ENCODE measurements around the gene SCAMP2.

Gene SCAMP2

GRCh38 chr15:74863239-74864056, 9.7 kb downstream of the SCAMP2 start:
- no peak for TF ChIP-seq POLR2A (IDR thresholded peaks at IDR 0.05; ENCODE audit: low read depth, low read length)
- no peak for FAIRE-seq
- peak; percentile 35 for DNase-seq (ENCODE audit: insufficient read length, low spot score)

DNA sequence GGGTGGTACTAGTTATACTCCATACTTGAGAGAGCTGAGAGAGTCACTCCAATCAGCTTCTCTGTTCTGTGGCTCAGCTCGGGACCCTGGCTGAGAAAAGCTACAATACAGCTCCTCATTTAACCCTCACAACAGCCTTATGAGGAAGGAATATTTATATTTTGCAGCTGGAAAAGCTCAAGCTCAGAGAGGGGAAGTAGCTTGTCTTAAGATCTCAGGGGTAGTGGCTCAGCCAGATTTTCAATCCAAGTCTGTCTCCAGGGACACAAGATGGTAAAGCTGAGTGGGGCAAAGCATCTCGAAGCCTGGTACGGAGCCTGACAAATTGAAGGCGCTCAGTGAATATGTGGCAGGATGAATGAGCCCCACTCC, 14.8 kb downstream of the SCAMP2 start:
- no peak for TF ChIP-seq POLR2A (IDR thresholded peaks at IDR 0.05; ENCODE audit: low read depth, low read length)
- DNase-seq (ENCODE audit: insufficient read length, low spot score) (no peak), FAIRE-seq (no peak)

GRCh38 chr15:74857671-74858368, 15.3 kb downstream of the SCAMP2 start:
- DNase-seq (ENCODE audit: insufficient read length, low spot score) (no peak), FAIRE-seq (no peak)
- no peak for TF ChIP-seq POLR2A (IDR thresholded peaks at IDR 0.05; ENCODE audit: low read depth, low read length)

DNA sequence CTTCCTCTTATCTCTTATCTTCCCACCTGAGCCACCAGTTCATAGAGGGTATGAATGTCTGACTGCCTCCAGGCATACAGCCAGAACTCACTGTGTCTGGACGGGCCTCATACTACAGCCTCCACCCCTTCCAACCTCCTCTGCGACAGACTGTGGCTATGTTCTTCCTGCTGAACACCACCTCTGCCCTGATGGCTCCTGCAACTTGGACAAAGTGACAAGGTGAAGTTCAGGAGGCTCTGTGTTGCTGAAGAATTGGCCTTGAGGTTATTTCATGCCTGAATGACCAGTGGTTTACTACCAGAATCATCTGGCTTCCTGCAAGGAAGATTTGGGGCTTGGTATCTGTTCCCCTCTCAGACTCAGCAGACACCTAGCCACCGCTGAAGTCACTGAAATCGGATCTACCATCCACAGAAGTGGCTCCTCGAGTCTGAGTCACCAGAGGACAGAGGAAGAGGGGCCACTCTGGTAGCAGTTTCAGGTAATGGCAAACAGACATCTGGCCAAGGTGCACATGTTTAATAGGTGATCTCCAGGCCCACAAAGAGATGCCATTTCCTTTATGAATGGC, 16.0 kb downstream of the SCAMP2 start:
- no peak for TF ChIP-seq POLR2A (IDR thresholded peaks at IDR 0.05; ENCODE audit: low read depth, low read length)

GRCh38 chr15:74856537-74856936, 16.6 kb downstream of the SCAMP2 start:
- FAIRE-seq (no peak), DNase-seq (ENCODE audit: insufficient read length, low spot score) (no peak)
- no peak for TF ChIP-seq POLR2A (IDR thresholded peaks at IDR 0.05; ENCODE audit: low read depth, low read length)

More for the DNA sequence above, 16.0 kb downstream of the SCAMP2 start:
- FAIRE-seq (no peak), DNase-seq (ENCODE audit: insufficient read length, low spot score) (no peak)

DNA sequence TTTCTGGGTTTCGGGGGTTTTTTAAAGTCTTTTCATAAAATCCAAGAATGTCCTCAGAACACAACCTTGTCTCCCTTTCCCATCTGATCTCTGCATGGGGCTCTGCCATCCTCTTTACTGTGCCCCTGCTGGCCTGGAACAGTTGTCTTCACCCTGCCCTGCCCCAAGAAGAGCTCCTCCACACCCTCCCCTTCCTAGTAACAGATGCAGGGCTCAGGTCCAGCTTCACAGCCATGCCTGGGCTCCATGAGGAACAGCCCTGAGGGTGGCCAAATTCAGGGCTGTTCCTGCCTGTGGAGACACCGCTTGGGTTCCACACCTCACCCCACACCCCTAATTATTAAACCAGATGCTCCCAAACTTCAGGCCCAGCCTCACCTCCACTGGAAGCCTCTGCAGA, 17.3 kb downstream of the SCAMP2 start:
- DNase-seq (ENCODE audit: insufficient read length, low spot score) (no peak), FAIRE-seq (no peak)
- TF ChIP-seq POLR2A (IDR thresholded peaks at IDR 0.05; ENCODE audit: low read depth, low read length): no peak

DNA sequence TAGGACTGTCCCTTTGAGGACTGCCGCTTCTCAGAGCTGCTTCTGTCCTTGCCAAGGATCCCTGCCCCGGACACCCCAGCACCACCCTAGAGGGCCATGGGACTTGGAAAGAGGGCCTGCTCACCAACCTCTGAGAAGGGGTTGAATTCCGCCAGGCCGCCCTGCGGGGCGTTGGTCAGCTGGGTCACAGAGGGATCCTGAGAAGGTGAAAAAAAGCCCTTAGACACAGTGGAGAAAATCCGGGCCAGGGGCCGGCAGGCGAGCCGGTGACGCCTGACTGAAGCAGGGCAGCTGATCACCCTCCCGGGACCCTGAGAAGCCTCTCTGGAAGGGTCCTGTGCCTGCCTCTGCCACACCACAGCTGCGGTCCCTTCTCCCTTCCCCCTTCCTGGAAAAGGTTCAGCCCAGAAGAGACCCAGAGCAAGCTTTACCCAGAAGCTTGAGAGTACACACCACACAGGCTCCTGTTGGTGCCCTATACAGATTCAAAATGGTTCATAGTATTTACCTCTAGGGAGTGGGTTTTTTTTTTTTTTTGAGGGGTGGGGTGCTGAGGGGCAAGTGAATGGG, 18.6 kb downstream of the SCAMP2 start:
- FAIRE-seq: no peak
- no peak for DNase-seq (ENCODE audit: insufficient read length, low spot score)
- TF ChIP-seq POLR2A (IDR thresholded peaks at IDR 0.05; ENCODE audit: low read depth, low read length): no peak

- no peak for TF ChIP-seq POLR2A (IDR thresholded peaks at IDR 0.05; ENCODE audit: low read depth, low read length)
- no peak for DNase-seq (ENCODE audit: insufficient read length, low spot score)
- FAIRE-seq: no peak
These were observed 21.2 kb downstream of the SCAMP2 start for GRCh38 chr15:74851960-74852359.

GRCh38 chr15:74850393-74850792, 22.8 kb downstream of the SCAMP2 start:
- DNase-seq (ENCODE audit: insufficient read length, low spot score) (no peak), FAIRE-seq (no peak)
- TF ChIP-seq POLR2A (IDR thresholded peaks at IDR 0.05; ENCODE audit: low read depth, low read length): no peak

DNA sequence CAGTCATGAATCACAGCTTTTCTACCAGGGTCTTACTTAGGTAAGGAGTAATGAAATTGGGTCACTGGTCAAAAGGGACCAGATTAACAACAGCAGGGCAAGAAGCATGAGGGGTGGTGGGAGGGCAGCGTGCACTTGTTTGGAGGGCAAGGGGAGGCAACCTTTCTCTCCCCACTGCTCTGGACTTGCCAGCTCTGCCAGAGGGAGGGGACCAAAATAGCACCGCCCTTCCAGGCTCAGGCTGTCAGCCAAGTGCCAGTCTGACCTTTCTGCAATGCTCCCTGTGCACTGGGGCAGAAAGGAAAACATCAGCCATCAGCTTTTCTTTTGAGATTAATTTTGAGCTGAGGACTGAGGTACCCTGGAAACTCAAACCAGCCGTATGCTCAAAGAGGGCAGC, 25.7 kb downstream of the SCAMP2 start:
- DNase-seq (ENCODE audit: insufficient read length, low spot score) (no peak), FAIRE-seq (no peak)
- TF ChIP-seq POLR2A (IDR thresholded peaks at IDR 0.05; ENCODE audit: low read depth, low read length): no peak

DNA sequence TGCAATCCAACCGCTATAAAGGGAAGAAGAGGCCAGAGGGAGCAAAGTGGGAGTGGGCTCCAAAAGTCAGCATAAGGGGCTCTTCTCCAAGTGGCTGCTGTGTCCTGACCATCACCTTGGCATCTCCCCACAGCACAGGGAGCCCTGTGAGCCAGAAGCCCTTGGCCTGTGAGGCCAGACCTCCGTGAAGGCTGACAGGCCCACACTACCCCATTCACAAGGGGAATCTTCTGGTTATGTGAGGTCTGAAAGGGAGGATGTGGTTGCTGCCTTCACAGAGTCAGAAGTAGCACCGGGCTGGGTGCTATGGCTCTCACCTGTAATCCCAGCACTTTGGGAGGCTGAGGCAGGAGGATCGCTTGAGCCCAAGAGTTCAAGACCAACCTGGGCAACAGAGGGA, 27.6 kb downstream of the SCAMP2 start:
- no peak for FAIRE-seq
- TF ChIP-seq POLR2A (IDR thresholded peaks at IDR 0.05; ENCODE audit: low read depth, low read length): no peak

DNA sequence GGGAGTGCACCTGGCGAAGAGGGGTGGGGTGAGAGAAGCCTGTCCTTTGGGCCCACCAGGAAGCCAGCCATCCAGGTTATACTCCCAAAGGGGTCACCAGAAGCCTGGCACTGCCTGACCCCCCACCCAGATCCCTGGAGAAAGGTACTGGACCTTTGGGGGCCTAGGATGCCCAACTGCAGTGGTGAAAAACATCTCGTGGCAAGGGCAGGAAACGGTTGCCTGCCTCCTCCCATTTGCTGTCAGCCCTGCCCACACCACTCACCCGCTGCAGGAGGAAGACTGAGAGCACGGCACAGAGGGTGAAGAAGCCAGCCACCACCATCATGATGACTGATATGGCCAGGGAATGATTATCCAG, 28.0 kb downstream of the SCAMP2 start:
- DNase-seq (ENCODE audit: insufficient read length, low spot score) (no peak), FAIRE-seq (no peak)

More for the DNA sequence above, 27.6 kb downstream of the SCAMP2 start:
- DNase-seq (ENCODE audit: insufficient read length, low spot score): no peak

GRCh38 chr15:74844319-74845207, 28.6 kb downstream of the SCAMP2 start:
- no peak for TF ChIP-seq POLR2A (IDR thresholded peaks at IDR 0.05; ENCODE audit: low read depth, low read length)
- FAIRE-seq: no peak
- no peak for DNase-seq (ENCODE audit: insufficient read length, low spot score)

More for the DNA sequence above, 28.0 kb downstream of the SCAMP2 start:
- no peak for TF ChIP-seq POLR2A (IDR thresholded peaks at IDR 0.05; ENCODE audit: low read depth, low read length)

Data from H54 (cell line).